Astrocyte (in vitro differentiated cells and primary cell): ENCODE data around the gene IGFBP5.

Experiments used
- CTCF ChIP-seq: IDR thresholded peaks from 2 replicates; pipeline ENCODE4 v1.5.1; 2011; ENCODE audit warnings: low read depth, mild to moderate bottlenecking, inconsistent platforms, low read length, moderate library complexity; ENCODE audit not compliant: insufficient read depth
- EZH2 ChIP-seq: IDR thresholded peaks from 2 replicates; pipeline ENCODE4 v1.6.1; 2012; ENCODE audit warnings: mild to moderate bottlenecking, low read length, inconsistent platforms; ENCODE audit not compliant: insufficient read depth

- TF ChIP-seq CTCF: no peak
- TF ChIP-seq EZH2: no peak
These were observed 16.3 kb downstream of the IGFBP5 start for GRCh38 chr2:216678813-216679657.
